Ovary (tissue), 3 donors: Measurements from ENCODE around the gene DNAH11.

Experiments
- CTCF ChIP-seq, 3 donors: fragments of 450-650 bp in 2 of 3; fragments of 200-600 bp in 1 of 3; IDR thresholded peaks; one replicate each; pipeline versions ENCODE4 v1.5.1 to v1.8.0; 2016 to 2022; ENCODE audit warnings: antibody characterized with exemption in 3 of 3, mild to moderate bottlenecking in 1 of 3
- EP300 ChIP-seq: sonication (generic); formaldehyde crosslinking; IDR thresholded peaks from one replicate; pipeline ENCODE4 v1.6.1; 2017; ENCODE audit warnings: antibody characterized with exemption
- donor health status: DM: no; HTN: no; CAD: no.

GRCh38 chr7:21495731-21496130 is 47.1 kb upstream of the DNAH11 start:
- TF ChIP-seq CTCF (IDR thresholded peaks at IDR 0.05) (no peak), EP300 (no peak)
